Subcutaneous abdominal adipose tissue (tissue), 5 donors: ENCODE data around the gene MSI2.

Experiments
- H3K27ac ChIP-seq: one replicate; pipeline ENCODE4 v1.7.0; 2013; ENCODE audit warnings: low read depth, mild to moderate bottlenecking, inconsistent platforms, low read length, moderate library complexity
- H3K27me3 ChIP-seq, 5 donors: one replicate each; pipeline ENCODE4 v1.7.0; 2013; ENCODE audit warnings: low read length in 5 of 5, inconsistent platforms in 1 of 5; ENCODE audit not compliant: control insufficient read depth in 5 of 5, insufficient read depth in 4 of 5
- H3K36me3 ChIP-seq, 5 donors: one replicate each; pipeline ENCODE4 v1.7.0; 2013; ENCODE audit warnings: low read length in 5 of 5; ENCODE audit not compliant: control insufficient read depth in 5 of 5, insufficient read depth in 5 of 5
- H3K4me1 ChIP-seq, 5 donors: one replicate each; pipeline ENCODE4 v1.7.0; 2013; ENCODE audit warnings: low read length in 5 of 5, mild to moderate bottlenecking in 3 of 5, moderate library complexity in 1 of 5; ENCODE audit not compliant: control insufficient read depth in 5 of 5, insufficient read depth in 5 of 5
- H3K4me3 ChIP-seq, 5 donors: one replicate each; pipeline ENCODE4 v1.7.0; 2013; ENCODE audit warnings: low read length in 5 of 5, low read depth in 1 of 5
- H3K9ac ChIP-seq, 5 donors: one replicate each; pipeline ENCODE4 v1.7.0; 2013; ENCODE audit warnings: low read length in 5 of 5, mild to moderate bottlenecking in 4 of 5, moderate library complexity in 3 of 5
- H3K9me3 ChIP-seq, 5 donors: one replicate each; pipeline ENCODE4 v1.7.0; 2013; ENCODE audit warnings: low read length in 5 of 5; ENCODE audit not compliant: control insufficient read depth in 5 of 5
- donor health status: healthy.
- donor health status: healthy.
- donor health status: healthy.
- donor health status: healthy.
- donor health status: healthy.

Gene MSI2

DNA sequence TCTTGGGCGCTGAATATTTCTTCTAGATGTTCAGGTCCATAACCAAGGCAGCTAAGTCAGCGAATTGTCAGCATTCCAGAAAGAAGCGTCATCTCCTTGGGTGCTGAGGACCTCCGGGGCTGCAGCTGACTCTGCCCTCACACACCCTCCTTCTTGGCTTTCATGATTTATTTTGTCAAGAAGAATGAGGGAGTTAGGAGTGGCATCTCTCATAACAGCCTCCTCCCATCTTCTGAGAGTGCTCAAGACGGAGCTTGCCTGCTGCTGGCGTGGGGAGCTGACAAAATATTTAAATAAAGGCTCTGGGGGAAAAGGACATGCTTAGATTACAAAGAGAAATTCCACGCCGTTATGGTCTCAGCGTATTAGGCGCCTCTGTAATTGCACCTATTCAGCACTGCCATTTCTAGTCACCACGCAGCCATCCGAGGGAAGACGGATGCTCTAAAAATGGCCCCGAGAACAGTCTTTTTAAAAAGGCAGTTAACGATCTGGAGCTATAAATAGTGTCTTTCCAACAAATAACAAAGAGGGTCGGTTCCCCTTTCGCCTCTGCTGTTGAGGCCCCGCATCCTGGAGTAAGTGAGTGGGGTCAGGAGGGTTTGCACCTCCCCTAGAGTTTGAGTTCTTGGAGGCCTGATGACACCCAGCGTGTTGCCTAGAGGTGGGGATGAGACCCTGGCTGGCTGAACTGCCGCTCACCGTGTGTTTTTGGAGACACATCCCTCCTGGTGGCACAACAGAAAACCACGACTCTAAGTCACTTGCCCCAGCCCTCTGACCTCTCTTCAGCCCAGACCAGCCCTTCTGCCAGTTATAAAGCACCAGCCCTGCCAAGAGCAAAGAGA, 301.7 kb downstream of the MSI2 start:
- H3K4me1 ChIP-seq = peaks cover 0 to 3% (median 0%) of the 10 kb centered on the region in 5 donors
- H3K9ac ChIP-seq = no peak overlapping the region
- H3K27ac ChIP-seq = no peak overlapping the region
- peaks cover 0 to 1% (median 0%) of the 10 kb centered on the region in 5 donors for H3K27me3 ChIP-seq
- no peaks in the 10 kb centered on the region for H3K36me3 ChIP-seq
- H3K4me3 ChIP-seq = no peak overlapping the region
- no peaks in the 10 kb centered on the region for H3K9me3 ChIP-seq

GRCh38 chr17:57559226-57559625, 302.9 kb downstream of the MSI2 start:
- Histone ChIP-seq H3K4me3 (no peak overlapping the region), H3K27ac (no peak overlapping the region)

GRCh38 chr17:57559634-57560318, 303.5 kb downstream of the MSI2 start:
- H3K9me3 ChIP-seq = no peaks in the 10 kb centered on the region
- H3K4me3 ChIP-seq = no peak overlapping the region
- no peak overlapping the region for H3K27ac ChIP-seq
- peaks cover 0 to 3% (median 0%) of the 10 kb centered on the region in 5 donors for H3K4me1 ChIP-seq
- no peaks in the 10 kb centered on the region for H3K27me3 ChIP-seq
- no peaks in the 10 kb centered on the region for H3K36me3 ChIP-seq
- H3K9ac ChIP-seq = no peak overlapping the region

More at GRCh38 chr17:57559226-57559625, 302.9 kb downstream of the MSI2 start:
- H3K4me1 ChIP-seq = peaks cover 0 to 3% (median 0%) of the 10 kb centered on the region in 5 donors
- no peak overlapping the region for H3K9ac ChIP-seq
- no peaks in the 10 kb centered on the region for H3K9me3 ChIP-seq
- no peaks in the 10 kb centered on the region for H3K36me3 ChIP-seq
- no peaks in the 10 kb centered on the region for H3K27me3 ChIP-seq

DNA sequence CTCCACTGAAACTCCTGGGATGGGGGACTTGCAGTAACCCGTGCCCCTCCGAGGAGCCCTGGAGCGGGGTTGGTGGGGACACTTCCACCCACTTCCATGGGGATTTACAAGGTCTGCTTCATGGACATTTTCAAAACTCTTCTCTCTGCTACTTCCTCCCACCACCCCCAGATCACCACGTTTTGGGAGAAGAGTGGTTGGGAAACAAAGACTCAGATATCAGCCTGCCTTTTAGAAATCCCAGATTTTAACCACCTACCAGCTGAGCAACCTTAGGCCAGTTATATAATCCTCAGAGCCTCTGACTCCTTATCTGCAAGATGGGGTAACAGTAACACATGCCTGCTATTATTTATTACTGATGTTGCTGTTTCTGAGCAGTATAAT, 304.0 kb downstream of the MSI2 start:
- Histone ChIP-seq H3K4me3 (no peak overlapping the region), H3K9ac (no peak overlapping the region), H3K27me3 (no peaks in the 10 kb centered on the region), H3K9me3 (no peaks in the 10 kb centered on the region), H3K4me1 (peaks cover 0 to 3% (median 0%) of the 10 kb centered on the region in 5 donors), H3K27ac (no peak overlapping the region), H3K36me3 (no peaks in the 10 kb centered on the region)

- H3K27ac ChIP-seq = no peak overlapping the region
- no peaks in the 10 kb centered on the region for H3K9me3 ChIP-seq
- H3K9ac ChIP-seq = no peak overlapping the region
- H3K36me3 ChIP-seq = no peaks in the 10 kb centered on the region
- peaks cover 0 to 3% (median 0%) of the 10 kb centered on the region in 5 donors for H3K4me1 ChIP-seq
- H3K27me3 ChIP-seq = no peaks in the 10 kb centered on the region
- no peak overlapping the region for H3K4me3 ChIP-seq
Observed at GRCh38 chr17:57561072-57561861, 304.9 kb downstream of the MSI2 start.

DNA sequence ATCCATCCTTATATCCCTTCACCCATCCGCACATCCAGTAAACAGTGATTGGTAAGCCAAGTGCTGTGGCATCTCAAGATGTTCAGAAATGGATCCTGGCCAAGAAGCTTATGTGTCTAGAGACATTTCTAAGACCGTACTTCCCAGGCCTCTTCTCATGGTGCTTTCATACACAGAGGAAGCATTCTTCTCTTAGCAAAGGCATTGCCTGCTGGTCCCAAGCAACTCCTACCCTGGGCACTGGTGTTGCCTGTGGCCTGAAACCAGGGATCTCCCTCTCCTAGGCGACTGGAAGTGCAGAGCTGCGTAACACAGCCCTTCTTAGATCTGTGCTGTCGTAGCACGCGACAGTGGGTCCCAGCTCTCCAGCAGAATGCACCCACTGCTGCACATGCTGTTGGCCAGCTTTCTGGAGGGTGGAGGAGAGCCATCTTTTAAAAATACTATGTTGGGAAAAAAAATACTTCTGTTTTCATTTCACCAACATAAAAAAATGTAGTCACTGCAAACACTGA, 305.9 kb downstream of the MSI2 start:
- no peaks in the 10 kb centered on the region for H3K9me3 ChIP-seq
- H3K4me1 ChIP-seq = peaks cover 0 to 3% (median 0%) of the 10 kb centered on the region in 5 donors
- H3K4me3 ChIP-seq = no peak overlapping the region
- H3K27ac ChIP-seq = no peak overlapping the region
- H3K36me3 ChIP-seq = no peaks in the 10 kb centered on the region
- H3K9ac ChIP-seq = no peak overlapping the region
- H3K27me3 ChIP-seq = no peaks in the 10 kb centered on the region

- Histone ChIP-seq H3K9ac (no peak overlapping the region), H3K27ac (no peak overlapping the region), H3K36me3 (no peaks in the 10 kb centered on the region), H3K4me1 (peaks cover 0 to 3% (median 0%) of the 10 kb centered on the region in 5 donors), H3K27me3 (no peaks in the 10 kb centered on the region), H3K9me3 (no peaks in the 10 kb centered on the region), H3K4me3 (no peak overlapping the region)
Observed at GRCh38 chr17:57563958-57564357, 307.6 kb downstream of the MSI2 start.

- Histone ChIP-seq H3K27me3 (no peaks in the 10 kb centered on the region), H3K4me3 (no peak overlapping the region), H3K9me3 (no peaks in the 10 kb centered on the region), H3K36me3 (no peaks in the 10 kb centered on the region), H3K4me1 (peaks cover 0 to 3% (median 0%) of the 10 kb centered on the region in 5 donors), H3K27ac (no peak overlapping the region), H3K9ac (no peak overlapping the region)
Observed at GRCh38 chr17:57565176-57565575, 308.9 kb downstream of the MSI2 start.

DNA sequence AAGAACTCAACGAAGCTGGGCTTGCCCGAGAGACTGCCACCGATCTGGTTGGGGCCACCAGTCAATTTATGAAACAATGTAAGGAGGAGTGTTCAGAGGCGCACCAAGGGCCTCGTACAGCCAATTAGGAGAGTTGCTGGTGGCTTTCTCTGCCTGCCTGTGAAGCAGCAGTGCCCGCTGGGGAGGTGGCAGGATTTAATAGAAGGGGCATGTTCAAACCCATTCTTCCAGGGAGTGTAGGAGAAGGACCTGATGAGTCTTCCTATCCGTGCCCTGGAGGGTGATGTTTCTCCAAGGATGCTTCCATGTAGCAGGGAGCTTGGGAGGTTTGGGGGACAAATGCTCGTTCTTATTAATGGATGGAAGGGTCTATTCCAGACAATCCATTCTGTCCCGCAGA, 310.4 kb downstream of the MSI2 start:
- no peak overlapping the region for H3K9ac ChIP-seq
- no peaks in the 10 kb centered on the region for H3K9me3 ChIP-seq
- peaks cover 0 to 10% (median 9%) of the 10 kb centered on the region in 5 donors for H3K4me1 ChIP-seq
- no peak overlapping the region for H3K4me3 ChIP-seq
- no peaks in the 10 kb centered on the region for H3K36me3 ChIP-seq
- no peak overlapping the region for H3K27ac ChIP-seq
- H3K27me3 ChIP-seq = no peaks in the 10 kb centered on the region
